ENCODE data around the gene ST14.
"Not testable (repeated sequence)": the region's sequence is repeated elsewhere in the genome, so short reads cannot be mapped to it uniquely, and the experiment has no call there.

Gene ST14

DNA sequence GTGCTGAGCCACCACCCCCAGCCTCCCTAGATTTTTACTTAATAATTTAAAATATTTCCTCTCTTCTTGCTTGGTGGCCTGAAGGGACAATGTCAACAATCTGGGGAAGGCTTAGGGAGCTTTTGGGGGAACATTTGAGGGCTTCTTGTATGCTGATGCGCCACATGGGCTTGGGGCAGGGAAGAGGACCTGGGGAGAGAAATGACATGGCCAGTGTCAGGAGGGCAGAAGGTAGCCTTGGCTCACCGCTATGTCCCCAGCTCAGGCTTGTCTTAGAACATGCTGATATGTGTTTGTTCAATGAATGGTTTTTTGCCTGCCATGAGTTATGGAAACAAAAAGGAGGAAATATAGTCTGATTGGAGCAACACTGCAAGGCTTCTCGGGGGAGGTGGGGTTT, 51.6 kb downstream of the ST14 start:
- DNase-seq, result no peak

DNA sequence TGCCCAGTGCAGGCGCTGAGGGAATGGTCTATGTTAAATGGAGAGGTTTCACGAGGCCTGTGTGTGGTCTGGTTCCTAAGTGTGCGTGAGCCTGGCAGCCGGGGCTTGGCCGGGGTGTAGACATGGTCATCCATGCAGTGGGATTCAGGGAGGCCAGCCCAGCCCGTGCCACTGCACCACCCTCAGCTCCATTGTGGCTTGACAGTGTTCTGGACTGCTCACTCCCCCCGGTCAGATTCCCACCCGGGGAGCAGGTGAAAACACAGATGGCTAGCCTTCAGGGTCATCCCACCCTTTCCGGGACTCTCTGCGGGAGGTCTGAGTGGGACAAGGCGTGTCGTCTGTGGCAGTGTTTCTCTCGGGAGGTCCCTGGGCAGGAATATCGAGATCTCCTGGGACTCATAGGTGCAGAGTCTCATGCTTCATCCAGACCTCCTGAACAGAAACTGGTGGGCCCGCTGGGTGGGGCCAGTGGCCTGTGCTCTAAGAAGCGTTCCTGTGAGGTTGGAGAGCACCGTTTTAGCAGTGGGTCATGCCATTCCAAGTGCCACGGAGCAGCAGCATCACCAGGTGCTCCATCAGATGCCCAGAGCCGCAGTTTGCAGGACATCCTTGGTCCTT, 52.3 kb downstream of the ST14 start:
- DNase-seq, result no peak

DNA sequence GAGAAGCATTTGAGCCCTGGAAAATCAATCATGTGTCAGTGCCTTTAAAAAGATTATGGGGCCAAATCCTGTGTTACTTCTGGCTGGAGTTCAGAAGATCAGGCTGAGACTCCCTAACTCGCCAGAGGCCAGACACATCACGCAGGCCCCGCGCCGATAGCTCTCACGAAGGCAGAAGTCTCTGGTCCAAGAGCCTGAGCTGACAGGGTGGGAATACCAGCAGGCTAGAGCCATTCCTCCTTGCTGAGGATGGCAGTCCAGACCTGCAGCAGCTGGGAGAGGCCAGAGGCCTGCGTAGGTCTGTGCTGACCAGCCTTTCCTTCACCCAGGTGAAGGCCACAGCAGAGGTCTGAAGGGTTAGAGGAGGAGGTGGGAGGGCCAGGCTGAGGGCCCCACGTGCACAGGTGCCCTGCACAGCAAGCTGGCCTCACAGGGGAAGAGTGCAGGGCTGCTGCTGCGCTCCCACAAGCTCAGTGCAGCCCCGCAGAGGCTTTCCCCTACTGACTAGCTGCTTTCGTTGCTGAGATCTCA, 52.9 kb downstream of the ST14 start:
- no peak for DNase-seq

DNA sequence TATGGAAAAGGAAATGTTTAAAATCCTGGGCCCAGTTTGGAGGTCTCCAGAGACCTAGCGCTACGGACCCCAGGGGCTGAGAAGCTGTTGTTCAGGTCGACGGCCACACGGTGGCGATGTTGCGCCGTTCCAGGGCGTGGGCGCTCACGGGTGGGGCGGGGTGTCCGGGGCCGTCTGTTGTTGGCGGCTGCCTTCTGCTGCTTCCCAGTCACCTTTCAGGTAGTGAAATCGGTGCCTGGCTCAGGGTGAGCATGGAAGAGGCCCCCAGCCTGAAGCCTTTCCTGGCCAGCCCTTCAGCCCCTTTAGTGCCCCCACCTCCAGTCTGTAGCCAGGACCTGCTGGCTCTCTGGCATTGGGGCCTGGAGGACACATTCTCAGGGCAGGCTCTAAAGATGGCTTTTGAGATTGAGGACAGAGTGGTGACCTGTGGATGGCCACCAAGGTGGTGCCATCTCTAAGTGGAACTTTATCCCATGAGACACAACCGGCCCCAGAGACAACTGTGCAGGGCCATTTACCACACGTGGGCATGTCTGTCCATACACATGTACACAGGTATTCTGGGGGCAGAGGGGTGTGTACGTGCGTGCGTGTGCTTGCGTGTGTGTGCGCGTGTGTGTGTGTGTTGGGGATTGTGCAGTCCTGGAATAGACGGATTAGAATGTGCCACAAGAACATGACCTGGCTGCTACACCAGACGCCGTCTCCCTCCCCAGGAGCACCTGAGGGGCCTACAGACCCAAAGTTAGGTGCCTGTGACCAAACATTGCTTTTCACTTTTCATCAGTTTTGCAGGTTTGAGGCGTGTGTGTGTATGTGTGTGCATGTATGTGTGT, 53.8 kb downstream of the ST14 start:
- no peak for DNase-seq

DNA sequence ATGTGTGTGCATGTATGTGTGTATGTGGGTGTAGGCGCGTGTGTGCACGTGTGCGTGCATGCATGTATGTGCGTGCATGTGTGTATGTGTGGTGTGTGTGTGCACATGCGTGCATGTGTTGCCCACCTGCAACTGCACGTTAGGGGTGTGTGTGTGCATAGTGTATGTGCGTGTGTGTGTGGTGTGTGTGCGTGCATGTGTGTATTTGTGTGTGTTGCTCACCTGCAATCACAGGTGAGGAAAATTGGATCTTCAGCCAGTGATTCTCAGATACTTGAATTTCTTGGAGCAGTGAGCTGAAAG, 54.3 kb downstream of the ST14 start:
- no peak for DNase-seq

DNA sequence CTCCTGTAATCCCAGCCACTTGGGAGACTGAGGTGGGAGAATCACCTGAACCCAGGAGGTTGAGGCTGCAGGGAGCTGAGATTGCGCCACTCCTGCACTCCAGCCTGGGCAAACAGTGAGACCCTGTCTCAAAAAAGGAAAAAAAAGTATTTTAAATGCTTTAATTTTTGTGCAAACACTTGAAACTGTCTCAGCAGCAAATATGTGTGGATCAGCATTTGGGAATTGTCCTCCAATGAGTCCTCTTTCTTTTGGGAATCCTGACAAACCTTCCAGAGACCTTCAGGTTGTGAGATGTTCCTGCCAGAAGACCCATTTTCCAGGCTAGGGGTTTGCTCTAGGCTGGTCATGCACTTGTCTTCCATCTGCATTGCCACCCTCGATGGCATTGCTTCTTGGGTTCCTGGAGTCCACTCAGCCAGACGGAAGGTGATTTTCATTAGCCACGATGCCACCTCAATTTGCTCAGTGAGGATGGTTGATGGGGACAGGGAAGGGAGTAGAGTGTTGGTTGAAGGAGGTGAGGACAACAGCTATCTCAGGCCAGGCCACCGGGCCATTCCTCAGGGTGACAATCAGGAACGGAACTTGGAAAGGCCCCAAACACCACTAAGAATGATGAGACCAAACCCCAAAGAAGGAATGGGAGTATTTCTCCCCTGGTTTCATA, 55.4 kb downstream of the ST14 start:
- no peak for DNase-seq

DNA sequence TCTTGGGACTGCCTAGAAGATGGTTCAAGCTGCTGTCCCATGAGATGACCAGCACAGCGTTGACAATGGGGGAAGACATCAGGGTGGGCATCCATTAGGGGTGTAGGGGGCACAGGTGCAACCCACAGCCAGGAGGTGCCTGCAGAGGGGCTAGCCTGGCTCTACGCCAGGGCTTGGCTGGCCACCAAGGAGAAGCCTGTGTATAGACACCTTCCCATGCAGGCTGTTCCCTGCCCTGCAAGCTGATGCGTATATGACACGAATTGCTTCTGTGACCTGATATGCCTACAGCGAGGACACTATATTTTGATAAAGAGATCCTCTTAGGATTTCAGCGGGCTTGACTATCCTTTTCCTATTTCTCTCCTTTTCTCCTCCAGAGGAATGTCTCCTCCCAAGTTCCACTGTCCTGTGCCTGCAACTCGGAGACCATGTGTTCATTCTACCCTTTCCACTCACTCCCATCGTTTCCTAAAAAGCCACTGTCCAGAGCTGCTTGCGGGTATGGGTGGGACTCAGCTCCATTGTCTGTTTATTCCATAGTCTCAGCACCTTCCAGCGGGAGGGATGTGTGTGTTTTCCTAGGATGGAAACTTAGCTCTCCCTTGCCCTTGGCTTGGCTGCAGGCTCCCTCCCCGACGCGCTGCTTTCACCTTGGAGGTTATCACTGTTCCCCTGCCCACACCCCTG, 56.1 kb downstream of the ST14 start:
- DNase-seq, result no peak

DNA sequence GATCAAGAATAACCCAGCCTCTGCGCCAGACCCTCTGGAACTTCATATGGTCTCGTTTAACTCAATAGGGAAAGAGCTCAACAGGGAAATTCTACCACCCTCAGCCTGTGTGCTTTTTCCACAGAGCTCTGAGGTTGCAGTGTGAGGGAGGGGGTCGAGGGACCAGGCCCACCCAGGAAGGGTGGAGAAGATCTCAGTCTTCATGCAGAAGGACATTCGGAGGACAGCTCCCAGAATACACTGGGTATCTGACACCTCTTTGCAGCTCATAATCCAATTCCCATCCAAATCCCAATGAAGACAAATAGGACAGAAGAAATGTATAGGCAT, 56.6 kb downstream of the ST14 start:
- DNase-seq, result no peak

DNA sequence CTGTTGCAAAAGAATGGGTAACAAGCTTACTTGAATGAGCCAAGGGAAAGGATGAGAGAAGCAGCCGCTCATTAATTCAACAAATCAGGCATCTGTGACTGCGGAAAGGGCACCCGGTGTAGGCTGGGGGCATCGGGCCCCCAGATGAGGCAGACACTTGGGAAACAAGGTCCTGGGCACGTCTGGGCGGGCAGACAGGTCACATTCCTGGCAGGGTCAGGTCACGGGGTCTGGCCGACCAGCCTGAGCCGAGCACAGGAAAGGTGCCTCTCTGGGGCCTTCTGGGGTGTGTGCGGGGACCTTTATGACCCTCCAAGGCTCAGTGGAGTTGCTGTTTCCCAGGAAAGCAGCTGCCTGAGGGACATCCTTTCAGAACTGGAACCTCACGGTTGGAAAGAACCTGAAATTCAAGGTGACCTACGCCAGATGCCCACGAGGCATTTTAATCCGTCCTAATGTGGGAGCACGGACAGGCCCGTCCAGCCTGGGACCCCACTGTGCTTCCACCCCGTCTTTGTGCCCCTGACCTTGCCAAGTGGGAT, 57.1 kb downstream of the ST14 start:
- no peak for DNase-seq

DNA sequence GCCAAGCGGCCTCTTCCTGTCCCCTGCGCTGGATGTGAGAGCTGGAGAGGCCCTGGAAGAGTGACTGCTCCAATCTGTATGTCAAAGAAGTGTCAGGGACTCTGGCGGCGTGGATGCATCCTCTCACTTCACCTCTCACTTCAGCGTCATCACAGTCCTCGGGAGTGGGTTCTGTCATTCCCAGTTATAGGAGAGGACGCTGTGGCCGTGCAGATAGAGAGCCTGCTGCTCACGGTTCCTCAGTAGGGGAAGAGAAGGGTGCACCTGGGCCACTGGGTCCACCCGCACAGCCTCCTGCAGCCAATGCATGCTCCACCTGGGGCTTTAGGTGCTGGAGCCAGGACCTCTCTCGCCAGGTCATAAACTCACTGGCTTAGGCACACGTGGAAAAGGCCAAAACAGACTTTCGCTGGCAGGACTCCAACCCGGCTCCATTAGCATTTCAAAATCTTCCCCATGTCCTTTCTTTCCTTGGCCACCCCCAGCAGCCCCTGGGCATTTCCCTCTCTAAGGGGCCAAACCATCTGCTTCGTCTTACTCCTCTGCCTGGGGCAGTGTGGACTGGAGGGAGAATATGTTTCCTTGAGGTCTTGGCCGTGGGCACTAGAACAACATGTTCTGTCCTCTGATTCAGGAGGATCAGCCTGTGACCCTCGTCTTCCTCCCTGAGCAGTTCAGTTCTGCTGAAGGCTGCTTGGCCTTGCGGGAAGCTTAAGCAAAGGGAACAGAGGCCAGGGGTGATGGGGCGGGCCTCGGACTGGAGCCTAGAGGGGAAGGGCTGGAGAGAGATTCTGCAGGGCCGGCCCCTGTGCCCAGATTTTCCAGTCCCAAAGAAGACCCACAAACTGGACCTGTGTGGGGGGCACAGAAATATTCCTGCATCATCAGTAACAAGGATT, 57.8 kb downstream of the ST14 start:
- DNase-seq, result no peak

DNA sequence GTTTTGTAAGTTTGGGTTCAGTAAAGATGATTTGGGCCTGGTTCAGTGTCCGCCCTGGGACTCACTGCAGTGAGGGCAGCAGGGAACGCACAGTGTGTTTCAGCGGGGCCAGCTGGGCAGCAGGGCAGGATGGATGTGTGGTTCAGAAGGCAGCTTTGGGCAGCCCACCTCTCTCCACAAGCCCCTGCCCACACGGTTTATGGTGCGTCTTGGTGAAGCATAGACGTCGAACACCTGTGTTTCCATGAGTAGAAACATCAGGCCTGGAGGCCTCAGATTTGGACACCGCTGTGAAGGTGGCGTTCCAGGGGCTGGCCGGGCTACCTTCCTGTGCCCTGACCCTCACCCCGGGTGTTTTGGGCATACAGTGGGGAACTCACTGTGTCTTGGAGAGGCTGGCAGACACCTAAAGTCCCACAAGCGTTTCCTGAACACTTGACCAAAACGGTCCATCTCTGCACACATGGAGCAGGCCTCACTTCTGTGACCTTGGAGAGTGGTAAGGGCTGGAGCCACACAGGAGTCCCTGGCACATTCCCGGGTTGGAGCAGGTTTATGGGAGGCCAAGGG, 59.0 kb downstream of the ST14 start:
- DNase-seq, result no peak

DNA sequence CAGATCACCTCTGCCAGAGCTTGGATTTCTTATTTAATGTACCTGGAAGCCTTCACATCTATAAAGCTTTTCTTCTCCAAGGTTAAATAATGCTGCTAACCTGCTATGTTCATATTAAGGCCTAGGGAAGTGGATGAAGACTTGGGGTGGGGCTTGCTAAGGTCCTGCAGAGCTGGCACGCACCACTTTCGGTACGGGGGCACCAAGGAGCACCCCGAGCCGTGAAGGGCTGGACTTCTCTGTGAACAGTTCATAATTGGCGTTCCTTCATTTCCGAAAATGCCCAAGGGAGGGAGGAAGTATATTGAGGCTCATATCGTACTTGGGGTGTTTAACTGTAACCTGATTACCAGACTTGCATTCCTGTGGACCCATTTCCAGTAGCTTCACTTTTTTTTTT, 59.6 kb downstream of the ST14 start:
- no peak for DNase-seq

DNA sequence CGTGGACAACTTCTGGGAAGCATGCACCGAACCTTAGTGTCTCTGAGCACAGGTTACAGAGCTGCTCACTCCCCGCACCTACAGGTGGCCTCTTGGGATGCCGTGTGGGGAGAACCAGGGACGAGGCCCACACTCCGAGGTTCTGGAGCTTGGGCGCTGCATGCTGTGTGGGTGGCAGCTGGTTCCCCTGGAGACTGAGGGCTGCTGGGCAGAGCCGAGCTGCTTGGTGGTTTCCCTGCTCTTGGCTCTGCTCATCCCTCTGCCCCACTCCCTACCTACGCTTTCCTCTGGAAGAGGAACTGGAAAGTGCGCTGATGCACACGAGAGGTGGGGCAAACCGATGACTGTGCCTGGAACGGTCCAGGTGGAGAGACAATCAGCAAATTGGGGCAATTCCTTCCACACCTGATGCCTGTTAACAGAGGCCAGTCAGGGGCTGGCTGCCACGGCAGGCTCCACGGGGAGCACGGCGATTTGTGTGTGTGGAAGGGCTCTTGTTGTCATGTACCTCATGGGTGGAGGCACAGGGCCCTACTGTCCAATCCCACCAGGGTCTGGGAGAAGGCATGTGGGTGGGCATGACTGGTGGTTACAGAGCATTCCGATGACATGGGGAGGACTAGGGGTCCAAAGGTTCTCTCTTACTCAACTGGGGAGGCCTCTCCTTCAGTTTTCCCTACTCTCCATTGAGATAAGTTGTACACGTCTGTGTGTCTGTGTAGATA, 60.9 kb downstream of the ST14 start:
- no peak for DNase-seq

DNA sequence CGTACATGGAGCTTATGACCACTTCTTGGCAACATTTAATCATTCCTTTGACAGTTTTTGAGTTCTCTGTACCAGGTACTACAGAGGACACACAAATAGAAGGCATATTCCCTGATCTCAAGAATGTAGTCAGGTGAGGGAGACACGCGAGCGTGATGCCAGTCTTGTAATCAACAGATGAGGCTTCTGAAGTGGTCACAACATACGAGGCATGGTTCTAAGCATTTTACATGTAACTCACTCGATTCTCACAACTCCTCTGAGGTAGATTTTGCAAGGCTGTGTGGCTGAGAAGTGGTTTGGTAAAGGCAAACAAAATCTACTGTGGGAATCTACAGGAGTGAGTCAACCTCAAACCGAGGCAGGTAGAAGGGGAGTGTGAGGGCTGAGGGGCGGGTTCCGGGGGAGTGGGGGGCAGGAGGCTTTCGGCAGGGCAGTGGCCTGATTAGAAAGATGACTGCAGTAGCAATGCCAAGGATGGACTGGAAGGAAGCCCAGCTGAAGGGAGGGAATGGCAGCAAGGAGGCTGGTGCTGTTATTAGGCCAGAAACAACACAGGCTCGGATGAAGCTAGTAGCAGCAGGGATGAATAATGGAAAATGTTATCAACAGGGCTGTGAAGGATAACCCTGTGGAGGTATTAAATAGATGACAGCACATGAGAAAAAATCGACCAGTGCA, 63.8 kb downstream of the ST14 start:
- no peak for DNase-seq

DNA sequence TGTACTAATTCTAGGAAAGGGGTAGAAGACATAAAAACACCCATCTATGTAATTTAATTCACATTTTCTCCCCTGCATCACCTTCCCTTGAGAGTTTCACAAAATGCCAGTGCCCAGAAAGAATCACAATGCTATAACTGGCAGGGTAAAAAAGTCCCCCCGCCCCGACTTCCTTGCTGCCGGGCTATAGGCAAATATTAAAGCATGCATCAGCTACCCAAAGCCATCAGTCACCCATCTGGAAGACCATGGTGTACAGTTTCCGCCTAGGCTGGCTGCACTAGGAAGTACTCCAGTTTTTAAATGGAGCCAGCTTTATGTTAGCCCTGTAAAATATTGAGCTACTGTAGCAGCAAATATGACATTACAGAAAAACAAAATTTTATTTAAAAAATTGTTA, 67.8 kb downstream of the ST14 start:
- DNase-seq, result no peak

DNA sequence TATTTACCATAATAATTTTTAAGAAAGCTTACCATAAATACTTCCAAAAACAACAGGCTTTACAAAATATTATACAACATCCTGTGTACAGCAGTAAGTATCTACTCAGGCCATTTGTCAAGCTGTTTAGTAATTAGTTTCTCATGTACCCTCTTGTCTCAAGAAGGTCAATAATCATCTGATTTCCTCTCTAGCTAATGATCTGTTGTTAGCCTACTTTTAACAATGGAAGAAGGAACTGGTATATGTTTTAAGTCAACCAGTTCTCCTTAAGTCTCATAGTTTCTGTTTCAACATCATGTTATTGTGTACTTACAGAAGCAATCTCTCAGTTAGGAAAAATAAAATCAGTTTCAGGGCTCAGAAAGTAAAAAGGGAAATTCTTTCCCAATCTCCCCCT, 73.9 kb downstream of the ST14 start:
- not testable (repeated sequence) for DNase-seq

DNA sequence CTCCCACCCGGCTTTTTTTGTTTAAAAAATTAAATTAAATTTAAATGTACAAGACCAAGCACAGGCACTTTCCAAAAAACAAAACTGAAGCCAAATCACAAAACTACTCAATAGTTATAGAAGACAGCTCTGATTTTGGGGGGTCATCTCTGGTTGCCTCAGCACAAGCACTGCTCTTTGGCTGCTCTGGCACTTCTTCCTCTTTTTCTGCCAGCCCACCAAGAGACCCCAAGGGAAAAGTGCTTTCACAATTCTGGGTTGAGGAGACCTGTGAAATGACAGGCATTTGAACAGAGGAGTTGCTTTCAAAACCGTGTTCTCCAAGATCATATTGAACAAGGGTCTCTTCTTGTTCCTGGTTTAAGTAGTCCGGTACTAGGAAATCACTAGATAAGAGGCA, 74.3 kb downstream of the ST14 start:
- DNase-seq, result not testable (repeated sequence)

DNA sequence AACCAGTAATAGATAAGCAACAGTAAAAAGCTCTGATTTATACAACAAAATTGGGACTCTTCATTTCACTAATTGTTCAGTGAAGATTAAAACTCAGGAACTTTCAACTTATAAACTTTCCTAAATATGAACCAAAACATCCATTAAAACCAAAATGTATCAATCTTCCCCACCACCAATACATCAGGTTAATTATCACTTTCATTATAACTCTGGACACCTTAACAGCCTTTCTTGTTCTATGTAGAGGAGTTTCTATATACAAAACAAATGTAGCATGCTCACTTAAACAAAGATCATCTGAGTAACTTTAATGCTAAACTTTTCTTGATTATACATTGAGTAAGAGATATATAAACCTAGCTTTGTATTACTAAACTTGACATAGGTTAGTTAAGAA, 74.7 kb downstream of the ST14 start:
- DNase-seq, result no peak

DNA sequence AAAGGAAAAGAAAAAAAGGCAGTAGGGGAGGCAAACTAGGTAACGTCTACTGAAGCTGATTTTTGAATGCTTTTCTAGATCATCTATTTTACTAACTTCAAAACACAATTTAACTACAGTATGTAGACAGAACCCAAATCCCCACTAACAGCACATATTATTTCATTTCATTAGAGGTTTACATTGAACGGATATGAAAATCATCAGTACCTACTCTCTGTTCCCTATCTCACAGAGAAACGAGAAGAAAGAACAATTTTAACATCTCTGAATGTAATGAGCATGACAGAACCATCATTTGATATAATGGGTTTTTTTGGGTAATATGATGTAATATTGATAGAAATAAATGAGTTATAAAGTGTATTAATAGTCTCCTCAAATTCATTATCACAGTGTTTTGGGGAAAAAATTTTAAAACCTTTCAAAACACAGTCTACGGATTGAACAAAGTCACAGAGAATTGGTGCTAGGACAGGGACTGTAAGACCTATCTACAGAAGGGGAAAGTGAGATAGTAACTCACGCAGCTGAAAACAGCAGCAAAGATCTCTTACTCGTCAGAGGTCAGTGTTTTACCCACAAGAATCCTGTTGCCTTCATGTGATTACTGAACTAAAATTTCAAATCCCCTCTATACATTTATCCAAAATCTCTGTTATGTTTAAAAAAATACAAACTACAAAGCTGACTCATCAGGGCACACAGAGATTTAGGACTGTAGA, 77.9 kb downstream of the ST14 start:
- DNase-seq, result no peak

DNA sequence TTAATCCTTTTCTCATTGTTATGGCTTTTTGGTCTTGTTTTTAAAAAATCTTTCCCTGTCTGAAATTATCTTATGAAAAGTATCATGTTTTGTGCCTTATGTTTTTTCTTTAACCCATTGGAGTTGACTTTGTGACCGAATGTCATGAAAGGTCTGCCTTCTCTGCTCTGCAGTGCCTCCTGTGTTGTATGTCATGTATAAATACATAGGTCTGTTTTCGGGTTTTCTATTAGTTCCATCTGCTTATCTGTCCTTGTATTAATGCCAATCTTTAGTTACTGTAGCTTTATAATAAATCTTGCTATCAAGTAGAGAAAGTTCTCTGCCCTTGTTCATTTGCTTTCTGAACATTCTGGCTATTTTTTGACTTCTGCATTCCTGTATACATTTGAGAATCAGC, 82.1 kb downstream of the ST14 start:
- no peak for DNase-seq
